ENCODE measurements around the gene TNFRSF1A. TPM values are rescaled to one million over a fixed set of nuclear protein-coding genes. Genes with fewer than 3 reads are reported as not detected.

TNFRSF1A gene
- total and polyA plus RNA-seq, 9 of the 15 experiments (the other 6 are each of a cell fraction or from before 2014, with no cell fraction given) = 0.76 to 43.5 (median 30.0) TPM

- Histone ChIP-seq H3K4me3 (no peak overlapping the region), H3K9me3 (replicated peaks; ENCODE audit: control insufficient read depth, insufficient read depth, low read depth, low read length) (no peaks in the 10 kb centered on the region), H3K27me3 (ENCODE audit: control insufficient read depth in 2 of 2, insufficient read depth in 2 of 2, low read length in 2 of 2) (peaks cover 0 to 19% of the 10 kb centered on the region in 2 experiments; a peak in 2 of 5 replicates), H3K4me1 (replicated peaks in 1 of 2; ENCODE audit: control insufficient read depth in 2 of 2, insufficient read depth in 2 of 2, low read length in 2 of 2) (peaks cover 35 to 40% of the 10 kb centered on the region in 2 experiments), H3K9ac (ENCODE audit: insufficient read depth in 1 of 2, low read depth in 2 of 2, low read length in 2 of 2) (peak overlapping the region in 1 of 2 experiments; percentile 41; a peak in 2 of 4 replicates), H4K20me1 (replicated peaks; ENCODE audit: control insufficient read depth, insufficient read depth, low read length) (peaks cover 11% of the 10 kb centered on the region; the same call in 1 of the 2 replicates), H3K4me2 (ENCODE audit: insufficient read depth, low read length) (peak overlapping the region; percentile 29), H3K27ac (ENCODE audit: extremely low read depth, low read depth, low read length) (peak overlapping the region; percentile 42; the same call in 1 of the 3 replicates), H3K79me2 (ENCODE audit: control insufficient read depth, insufficient read depth, low read length) (peaks cover 15% of the 10 kb centered on the region), H2AFZ (ENCODE audit: low read depth, low read length) (no peak overlapping the region), H3K9me1 (ENCODE audit: control insufficient read depth, insufficient read depth, low read length) (no peaks in the 10 kb centered on the region), H3K36me3 (ENCODE audit: control insufficient read depth, insufficient read depth, low read length) (no peaks in the 10 kb centered on the region)
- no TSS peak for BruUV-seq (replicated peaks)
- intact Hi-C loops (cut with micrococcal nuclease) (no loop called here), in situ Hi-C loops (cut with MboI) (no loop called here)
- FAIRE-seq (peak; percentile 98), DNase-seq (ENCODE audit: extremely low read depth in 1 of 4, low spot score in 3 of 4) (peak; percentile 58 to 87 (median 70)), ATAC-seq (peak; percentile 61)
- CTCF ChIA-PET (ENCODE audit: low intra/inter-chr PET ratio) = no interaction called here
- WGBS (ENCODE audit: insufficient coverage, low coverage, missing lambda C conversion rate) = 1% methylated on average over 9 of the region's 10 CpGs
- POLR2A ChIA-PET = interaction anchor here (0.6 to 1.9 kb wide), 7 partner anchors 9 to 125 kb away, joined by 3 to 12 read pairs (median 3); partner anchors contain the start of gene VAMP1
- 0 out of 2 replicates have a peak, but pooled peaks have one; percentile 49 for TF ChIP-seq ZNF644 (tag; IDR thresholded peaks at IDR 0.05; ENCODE audit: low read depth)
- TF ChIP-seq MEF2D (tag; conservative IDR thresholded peaks at IDR 0.05; ENCODE audit: low read depth) = no peak; the same call in 1 of the 2 replicates
- no peak for TF ChIP-seq HIVEP1 (CRISPR knock-in tag; IDR thresholded peaks at IDR 0.05)
- no peak for TF ChIP-seq ZNF780A (CRISPR knock-in tag; IDR thresholded peaks at IDR 0.05)
- no peak for TF ChIP-seq SRSF1 (IDR thresholded peaks at IDR 0.05; ENCODE audit: low read depth, low read length)
- peak; percentile 56 for TF ChIP-seq VEZF1 (CRISPR knock-in tag; IDR thresholded peaks at IDR 0.05)
- no peak for TF ChIP-seq SETDB1 (IDR thresholded peaks at IDR 0.05; ENCODE audit: low read length)
- TF ChIP-seq RNF2 (IDR thresholded peaks at IDR 0.05) = peak; percentile 63; the same call in 1 of the 2 replicates
- peak; percentile 74; the same call in 1 of the 2 replicates for TF ChIP-seq DMBX1 (CRISPR knock-in tag; IDR thresholded peaks at IDR 0.05; ENCODE audit: borderline replicate concordance)
- peak; percentile 60; the same call in 1 of the 2 replicates for TF ChIP-seq ZNF175 (CRISPR knock-in tag; IDR thresholded peaks at IDR 0.05; ENCODE audit: low read depth)
- TF ChIP-seq ZNF174 (CRISPR knock-in tag; IDR thresholded peaks at IDR 0.05) = no peak
- TF ChIP-seq HDAC3 (IDR thresholded peaks at IDR 0.05; ENCODE audit: borderline replicate concordance, partially characterized antibody) = peak; percentile 91
- no peak for TF ChIP-seq ZNF586 (CRISPR knock-in tag; conservative IDR thresholded peaks at IDR 0.05)
- peak; percentile 94 for TF ChIP-seq CBFA2T2 (conservative IDR thresholded peaks at IDR 0.05)
- TF ChIP-seq ZNF764 (CRISPR knock-in tag; IDR thresholded peaks at IDR 0.05; ENCODE audit: low read depth) = no peak
- no peak for TF ChIP-seq NR1H2 (CRISPR knock-in tag; IDR thresholded peaks at IDR 0.05)
- no peak for TF ChIP-seq COPS2 (conservative IDR thresholded peaks at IDR 0.05)
- TF ChIP-seq MBD2 (IDR thresholded peaks at IDR 0.05; ENCODE audit: borderline replicate concordance, low read depth) = peak; percentile 66; the same call in 1 of the 2 replicates
- peak; percentile 82 for TF ChIP-seq ATF7 (IDR thresholded peaks at IDR 0.05)
- TF ChIP-seq JUND (IDR thresholded peaks at IDR 0.05; ENCODE audit: borderline replicate concordance, low read depth, low read length) = peak; percentile 97
- TF ChIP-seq JUND (tag; IDR thresholded peaks at IDR 0.05; ENCODE audit: borderline replicate concordance, low read depth, low read length) = peak; percentile 97
- TF ChIP-seq BCOR (IDR thresholded peaks at IDR 0.05) = peak; percentile 79
- peak; percentile 70 for TF ChIP-seq FOS (IDR thresholded peaks at IDR 0.05; ENCODE audit: extremely low read depth, insufficient read length)
- peak; percentile 89 for TF ChIP-seq GATA2 (CRISPR knock-in tag; IDR thresholded peaks at IDR 0.05)
Measured at GRCh38 chr12:6345319-6346091, 3.6 kb upstream of the TNFRSF1A start.

All from K562 (cell line).